ENCODE data around the gene ARRB2. TPM values are rescaled to one million over a fixed set of nuclear protein-coding genes. Genes with fewer than 3 reads are reported as not detected.

The ARRB2 gene
- total RNA-seq, 1 experiment from 2014 or later, result 79.7 TPM

DNA sequence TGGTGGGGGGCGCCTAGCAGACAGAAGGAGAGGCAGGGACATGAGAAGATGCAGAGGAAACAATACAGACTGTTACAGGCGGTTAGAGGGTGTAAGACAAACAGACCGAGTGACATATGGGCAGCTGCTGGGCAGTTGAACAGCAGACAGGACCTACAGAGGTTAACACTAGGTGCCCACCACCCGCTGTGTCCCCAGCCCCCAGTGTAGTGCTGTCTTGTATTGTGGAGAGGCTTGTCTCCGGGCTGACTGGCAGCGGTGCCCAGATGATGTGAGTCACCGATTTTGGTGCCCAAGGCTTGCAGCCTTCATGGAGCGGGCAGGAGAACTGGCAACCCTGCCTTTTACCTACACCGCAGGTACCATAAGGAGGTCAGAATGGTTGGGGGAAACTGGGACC lies 31.7 kb downstream of the ARRB2 start:
- intact Hi-C loops (cut with micrococcal nuclease; ENCODE audit: unreplicated experiment), result no loop called here
- ChIA-PET POLR2A (ENCODE audit: unreplicated experiment) (interaction anchor here (0.7 kb wide), 1 partner anchor 11 kb away, joined by 3 read pairs; no protein-coding TSS in a partner anchor), CTCF (no interaction called here)
- no peak overlapping the region for H3K27ac ChIP-seq
- H3K27me3 ChIP-seq (ENCODE audit: insufficient read depth, low read depth), result 0 out of 2 replicates have a peak, but pooled peaks cover 6% of the 10 kb centered on the region
- peaks cover 8% of the 10 kb centered on the region for H3F3A ChIP-seq (ENCODE audit: insufficient read depth, low read depth)
- no peak overlapping the region for H3K4me3 ChIP-seq
- H2AFZ ChIP-seq, result no peak overlapping the region
- no peak for DNase-seq
- no peaks in the 10 kb centered on the region for H3K9me3 ChIP-seq (ENCODE audit: insufficient read depth, low read depth)
- no peaks in the 10 kb centered on the region for H3K79me2 ChIP-seq (ENCODE audit: low read depth)
- no peaks in the 10 kb centered on the region for H3K36me3 ChIP-seq (ENCODE audit: low read depth)
- no peaks in the 10 kb centered on the region for H3K9me2 ChIP-seq (ENCODE audit: insufficient read depth)
- no TSS peak for BruUV-seq (replicated peaks)
- peaks cover 12% of the 10 kb centered on the region; the same call in 1 of the 2 replicates for H3K4me1 ChIP-seq (replicated peaks; ENCODE audit: insufficient read depth)
- H4K20me1 ChIP-seq (ENCODE audit: insufficient read depth), result no peaks in the 10 kb centered on the region
- H3K4me2 ChIP-seq, result no peak overlapping the region
- TF ChIP-seq, protein P1, sequence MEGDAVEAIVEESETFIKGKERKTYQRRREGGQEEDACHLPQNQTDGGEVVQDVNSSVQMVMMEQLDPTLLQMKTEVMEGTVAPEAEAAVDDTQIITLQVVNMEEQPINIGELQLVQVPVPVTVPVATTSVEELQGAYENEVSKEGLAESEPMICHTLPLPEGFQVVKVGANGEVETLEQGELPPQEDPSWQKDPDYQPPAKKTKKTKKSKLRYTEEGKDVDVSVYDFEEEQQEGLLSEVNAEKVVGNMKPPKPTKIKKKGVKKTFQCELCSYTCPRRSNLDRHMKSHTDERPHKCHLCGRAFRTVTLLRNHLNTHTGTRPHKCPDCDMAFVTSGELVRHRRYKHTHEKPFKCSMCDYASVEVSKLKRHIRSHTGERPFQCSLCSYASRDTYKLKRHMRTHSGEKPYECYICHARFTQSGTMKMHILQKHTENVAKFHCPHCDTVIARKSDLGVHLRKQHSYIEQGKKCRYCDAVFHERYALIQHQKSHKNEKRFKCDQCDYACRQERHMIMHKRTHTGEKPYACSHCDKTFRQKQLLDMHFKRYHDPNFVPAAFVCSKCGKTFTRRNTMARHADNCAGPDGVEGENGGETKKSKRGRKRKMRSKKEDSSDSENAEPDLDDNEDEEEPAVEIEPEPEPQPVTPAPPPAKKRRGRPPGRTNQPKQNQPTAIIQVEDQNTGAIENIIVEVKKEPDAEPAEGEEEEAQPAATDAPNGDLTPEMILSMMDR (conservative IDR thresholded peaks at IDR 0.05), result no peak
- no peak for TF ChIP-seq EZH2 (IDR thresholded peaks at IDR 0.05; ENCODE audit: low read depth)

DNA sequence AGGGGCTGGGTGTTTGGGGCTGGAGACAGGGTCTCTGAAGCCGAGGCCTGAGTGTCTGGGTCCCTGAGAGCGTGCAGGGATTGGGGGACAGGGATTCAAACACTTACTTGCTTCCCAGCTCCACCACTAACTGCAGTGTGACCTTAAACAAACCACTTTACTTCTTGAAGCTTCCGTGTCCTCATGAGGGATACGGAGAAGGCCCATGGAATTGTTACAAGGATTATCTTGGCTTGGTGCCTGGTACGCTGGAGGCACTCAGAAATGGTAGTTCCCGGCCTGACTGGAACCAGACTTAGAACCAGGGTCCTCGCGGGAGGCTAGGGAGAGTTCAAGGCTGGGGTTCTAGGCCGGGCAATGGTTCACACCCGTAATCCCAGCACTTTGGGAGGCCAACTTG lies 32.2 kb downstream of the ARRB2 start:
- Histone ChIP-seq H2AFZ (no peak overlapping the region), H3K4me1 (replicated peaks; ENCODE audit: insufficient read depth) (peaks cover 12% of the 10 kb centered on the region; the same call in 1 of the 2 replicates), H3K27me3 (ENCODE audit: insufficient read depth, low read depth) (0 out of 2 replicates have a peak, but pooled peaks cover 6% of the 10 kb centered on the region), H3K79me2 (ENCODE audit: low read depth) (no peaks in the 10 kb centered on the region), H3K36me3 (ENCODE audit: low read depth) (no peaks in the 10 kb centered on the region), H4K20me1 (ENCODE audit: insufficient read depth) (no peaks in the 10 kb centered on the region), H3F3A (ENCODE audit: insufficient read depth, low read depth) (peaks cover 8% of the 10 kb centered on the region), H3K4me3 (no peak overlapping the region), H3K27ac (no peak overlapping the region), H3K9me2 (ENCODE audit: insufficient read depth) (no peaks in the 10 kb centered on the region), H3K9me3 (ENCODE audit: insufficient read depth, low read depth) (no peaks in the 10 kb centered on the region), H3K4me2 (no peak overlapping the region)
- POLR2A ChIA-PET (ENCODE audit: unreplicated experiment), result no interaction called here
- no TSS peak for BruUV-seq (replicated peaks)
- intact Hi-C loops (cut with micrococcal nuclease; ENCODE audit: unreplicated experiment), result no loop called here
- no peak for TF ChIP-seq EZH2 (IDR thresholded peaks at IDR 0.05; ENCODE audit: low read depth)
- TF ChIP-seq, protein P1 (conservative IDR thresholded peaks at IDR 0.05), result no peak
- DNase-seq, result no peak
- CTCF ChIA-PET, result no interaction called here

DNA sequence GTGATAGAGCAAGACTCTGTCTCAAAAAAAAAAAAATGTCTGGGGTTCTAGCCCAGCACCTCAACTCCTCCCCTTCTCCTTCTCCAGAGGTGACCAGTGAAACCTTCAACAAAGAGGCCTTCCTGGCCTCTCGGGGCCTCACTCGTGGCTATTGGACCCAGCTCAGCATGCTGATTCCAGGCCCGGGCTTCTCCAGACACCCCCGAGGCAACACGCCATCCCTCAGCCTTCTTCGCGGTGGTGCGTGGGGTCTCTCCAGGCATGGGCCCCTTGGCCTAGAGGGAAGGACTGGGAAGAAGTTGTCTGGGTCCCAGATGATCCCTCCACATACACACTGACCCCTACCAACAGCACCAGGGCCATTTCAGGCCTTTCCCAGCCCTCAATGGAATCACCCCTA lies 32.8 kb downstream of the ARRB2 start:
- POLR2A ChIA-PET (ENCODE audit: unreplicated experiment), result no interaction called here
- Histone ChIP-seq H2AFZ (no peak overlapping the region), H3K4me1 (replicated peaks; ENCODE audit: insufficient read depth) (peaks cover 6% of the 10 kb centered on the region; the same call in 1 of the 2 replicates), H3K27me3 (ENCODE audit: insufficient read depth, low read depth) (0 out of 2 replicates have a peak, but pooled peaks cover 6% of the 10 kb centered on the region), H3K79me2 (ENCODE audit: low read depth) (no peaks in the 10 kb centered on the region), H3K36me3 (ENCODE audit: low read depth) (no peaks in the 10 kb centered on the region), H3F3A (ENCODE audit: insufficient read depth, low read depth) (peaks cover 2% of the 10 kb centered on the region; the same call in 1 of the 2 replicates), H3K27ac (no peak overlapping the region), H4K20me1 (ENCODE audit: insufficient read depth) (no peaks in the 10 kb centered on the region), H3K4me3 (no peak overlapping the region), H3K9me2 (ENCODE audit: insufficient read depth) (no peaks in the 10 kb centered on the region), H3K9me3 (ENCODE audit: insufficient read depth, low read depth) (no peaks in the 10 kb centered on the region), H3K4me2 (no peak overlapping the region)
- no peak for DNase-seq
- CTCF ChIA-PET, result no interaction called here
- no TSS peak for BruUV-seq (replicated peaks)
- intact Hi-C loops (cut with micrococcal nuclease; ENCODE audit: unreplicated experiment), result no loop called here
- TF ChIP-seq, protein P1 (conservative IDR thresholded peaks at IDR 0.05), result no peak
- no peak for TF ChIP-seq EZH2 (IDR thresholded peaks at IDR 0.05; ENCODE audit: low read depth)

Data from PC-9 (cell line).